AG09309 (cell line): ENCODE data around the gene ZNF792.

Experiments used
- DNase-seq: peaks from one replicate; pipeline ENCODE4 v3.0.0-alpha.2; 2010; ENCODE audit warnings: low read depth
- H3K4me3 ChIP-seq: 2 replicates; pipeline ENCODE4 v1.5.1; 2011; ENCODE audit warnings: mild to moderate bottlenecking, low read depth, low read length, moderate library complexity; ENCODE audit not compliant: control insufficient read depth
- TF ChIP-seq, protein P1 (sequence below): IDR thresholded peaks from 2 replicates; pipeline ENCODE4 v1.5.1; 2011; ENCODE audit warnings: mild to moderate bottlenecking, low read depth, low read length, inconsistent platforms; ENCODE audit not compliant: insufficient read depth, control insufficient read depth; ENCODE audit errors: missing control alignments

ZNF792 gene

DNA sequence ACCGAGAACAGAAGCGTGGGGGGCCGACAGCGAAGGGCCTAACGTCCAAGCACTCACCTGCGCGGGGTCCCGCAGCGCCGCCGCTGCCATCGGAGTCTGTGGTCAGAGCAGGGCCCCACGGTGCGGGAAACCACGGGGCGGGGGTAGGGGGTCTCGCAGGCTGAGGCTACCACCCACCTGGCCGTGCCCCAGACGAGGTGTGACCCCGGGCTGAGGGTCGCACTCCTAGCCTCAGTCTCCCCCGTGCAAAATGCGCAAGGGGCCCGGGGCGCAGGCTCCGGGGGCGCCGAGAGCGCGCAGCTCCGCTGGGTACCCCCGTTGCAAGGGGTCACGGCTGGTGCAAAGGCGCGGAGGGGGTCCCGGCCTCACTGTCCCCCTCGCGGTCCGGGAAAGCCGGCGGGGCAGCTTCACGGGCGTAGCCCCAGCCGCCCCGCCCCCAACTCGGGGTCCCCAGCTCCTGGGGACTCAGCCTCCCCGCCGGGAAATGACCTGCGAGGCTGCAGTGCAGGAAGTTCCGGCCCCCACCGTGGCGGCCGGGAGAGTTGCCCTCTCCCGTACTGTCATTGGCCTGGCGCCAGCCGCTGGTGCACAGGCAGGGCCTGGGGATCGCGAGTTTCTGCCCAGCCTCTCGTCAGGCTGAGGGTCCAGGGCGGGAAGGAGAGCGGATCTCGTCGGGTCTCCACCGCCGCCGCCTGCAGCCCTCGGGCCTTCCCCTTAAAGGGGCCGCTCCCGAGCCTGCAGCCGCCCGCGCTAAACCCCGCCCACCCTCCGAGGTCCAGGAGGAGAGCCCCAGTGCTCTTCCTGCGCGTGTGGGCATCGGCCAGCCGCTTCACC, at the start of gene ZNF792:
TSS of gene ZNF792 (minus strand) at position 657 of the 834 bp plus-strand sequence. CDS start at position 90, 567 bp downstream.
- DNase-seq: no peak
- TF ChIP-seq, protein P1, sequence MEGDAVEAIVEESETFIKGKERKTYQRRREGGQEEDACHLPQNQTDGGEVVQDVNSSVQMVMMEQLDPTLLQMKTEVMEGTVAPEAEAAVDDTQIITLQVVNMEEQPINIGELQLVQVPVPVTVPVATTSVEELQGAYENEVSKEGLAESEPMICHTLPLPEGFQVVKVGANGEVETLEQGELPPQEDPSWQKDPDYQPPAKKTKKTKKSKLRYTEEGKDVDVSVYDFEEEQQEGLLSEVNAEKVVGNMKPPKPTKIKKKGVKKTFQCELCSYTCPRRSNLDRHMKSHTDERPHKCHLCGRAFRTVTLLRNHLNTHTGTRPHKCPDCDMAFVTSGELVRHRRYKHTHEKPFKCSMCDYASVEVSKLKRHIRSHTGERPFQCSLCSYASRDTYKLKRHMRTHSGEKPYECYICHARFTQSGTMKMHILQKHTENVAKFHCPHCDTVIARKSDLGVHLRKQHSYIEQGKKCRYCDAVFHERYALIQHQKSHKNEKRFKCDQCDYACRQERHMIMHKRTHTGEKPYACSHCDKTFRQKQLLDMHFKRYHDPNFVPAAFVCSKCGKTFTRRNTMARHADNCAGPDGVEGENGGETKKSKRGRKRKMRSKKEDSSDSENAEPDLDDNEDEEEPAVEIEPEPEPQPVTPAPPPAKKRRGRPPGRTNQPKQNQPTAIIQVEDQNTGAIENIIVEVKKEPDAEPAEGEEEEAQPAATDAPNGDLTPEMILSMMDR: no peak
- peak within 1 kb of the TSS; percentile 87 for H3K4me3 ChIP-seq

GRCh38 chr19:35013041-35013819, 49.2 kb upstream of the ZNF792 start:
- H3K4me3 ChIP-seq: no peak overlapping the region
- TF ChIP-seq, protein P1: peak; percentile 96
- no peak for DNase-seq

GRCh38 chr19:35011737-35012682, 48.0 kb upstream of the ZNF792 start:
- no peak overlapping the region for H3K4me3 ChIP-seq
- DNase-seq: no peak
- TF ChIP-seq, protein P1: no peak

- no peak overlapping the region for H3K4me3 ChIP-seq
- no peak for DNase-seq
- TF ChIP-seq, protein P1: no peak
Observed at GRCh38 chr19:35011091-35011689, 47.2 kb upstream of the ZNF792 start.

- H3K4me3 ChIP-seq: no peak overlapping the region
- no peak for DNase-seq
- TF ChIP-seq, protein P1: no peak
Observed at GRCh38 chr19:35009424-35010415, 45.7 kb upstream of the ZNF792 start.
